GM18498 (cell line): ENCODE results near the gene ANAPC10.

Experiments used
- ATAC-seq: cut with Tn5 transposase; IDR thresholded peaks from one replicate; pipeline ENCODE4 v1.9.1; 2021; ENCODE audit warnings: mild to moderate bottlenecking, moderate library complexity; ENCODE audit not compliant: unreplicated experiment

Gene ANAPC10

DNA sequence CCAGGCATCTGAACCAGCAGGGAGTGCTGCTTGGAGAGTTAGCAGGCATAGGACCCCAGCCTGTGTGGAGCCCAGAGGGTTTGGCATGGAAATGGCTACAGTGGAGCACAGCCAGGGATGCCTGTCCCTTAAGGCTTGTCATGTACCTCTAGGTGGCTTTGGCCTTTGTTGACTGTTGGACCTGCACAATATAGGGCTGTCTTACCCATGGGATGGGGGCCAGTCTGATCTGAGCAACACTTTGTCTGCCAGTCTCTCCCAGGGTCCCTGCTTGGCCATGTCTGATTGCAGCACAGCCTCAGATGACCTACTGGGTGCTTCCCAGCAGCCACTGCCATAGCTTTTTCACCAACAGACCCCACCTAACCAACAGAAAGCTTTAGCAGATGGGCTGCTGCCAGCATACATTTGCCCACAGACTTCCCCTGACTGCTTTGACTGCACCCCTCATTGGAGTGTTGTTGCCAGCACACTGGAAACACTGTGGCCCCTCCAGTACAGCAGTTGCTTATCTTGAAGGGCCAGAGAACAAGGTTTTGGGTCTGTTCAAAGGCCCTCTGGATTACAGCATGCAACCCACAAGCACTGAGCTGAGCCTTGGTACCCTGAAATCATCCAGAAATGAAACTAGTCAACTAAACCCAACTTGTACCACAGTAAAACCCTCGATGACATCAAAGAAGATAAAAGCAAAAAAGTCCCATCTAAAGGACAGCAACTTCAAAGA is 22.1 kb downstream of the ANAPC10 start:
- no peak for ATAC-seq

DNA sequence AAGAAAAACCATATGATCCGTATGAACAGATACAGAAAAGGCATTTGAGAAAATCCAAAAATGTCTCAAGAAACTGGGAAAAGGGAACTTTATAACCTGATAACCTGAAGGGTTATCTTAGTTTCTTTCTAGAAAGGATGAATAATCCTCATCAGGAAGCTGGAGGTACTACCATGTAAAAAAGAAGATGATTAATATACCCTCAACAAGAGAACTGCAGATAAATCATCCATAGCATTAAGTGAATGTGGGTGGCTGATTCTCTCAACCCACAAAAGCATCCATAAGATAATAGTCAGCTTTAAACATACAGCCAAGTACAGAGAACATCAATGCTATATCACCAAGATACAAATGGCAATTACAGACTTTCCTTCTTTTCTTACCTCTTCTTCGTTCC is 26.4 kb downstream of the ANAPC10 start:
- ATAC-seq, result no peak

GRCh38 chr4:145069361-145069760 is 28.6 kb downstream of the ANAPC10 start:
- ATAC-seq, result no peak

DNA sequence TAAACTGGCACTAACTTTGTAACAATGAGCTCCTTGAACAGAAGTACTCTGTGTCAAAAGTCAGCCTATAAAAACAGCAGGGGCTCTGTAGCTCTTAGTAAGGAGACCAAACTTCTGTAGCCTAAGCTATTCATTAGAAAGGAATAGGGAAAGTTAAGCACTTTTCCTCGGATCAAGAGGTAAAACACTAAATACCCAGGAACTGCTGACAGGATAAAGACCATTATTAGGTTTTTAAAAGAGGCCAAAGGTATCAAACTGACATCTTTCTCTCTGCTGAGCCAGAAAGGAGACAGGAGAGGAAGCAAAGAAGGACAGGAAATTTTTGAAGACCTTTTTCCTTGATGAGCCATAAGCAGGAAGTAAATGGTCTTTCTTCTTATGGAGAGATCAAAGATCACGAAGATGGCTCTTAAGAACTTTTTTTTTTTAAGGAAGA is 31.9 kb downstream of the ANAPC10 start:
- no peak for ATAC-seq

GRCh38 chr4:145061318-145061920 is 36.6 kb downstream of the ANAPC10 start:
- ATAC-seq, result peak; percentile 65

GRCh38 chr4:145058256-145058655 is 39.7 kb downstream of the ANAPC10 start:
- ATAC-seq, result no peak

DNA sequence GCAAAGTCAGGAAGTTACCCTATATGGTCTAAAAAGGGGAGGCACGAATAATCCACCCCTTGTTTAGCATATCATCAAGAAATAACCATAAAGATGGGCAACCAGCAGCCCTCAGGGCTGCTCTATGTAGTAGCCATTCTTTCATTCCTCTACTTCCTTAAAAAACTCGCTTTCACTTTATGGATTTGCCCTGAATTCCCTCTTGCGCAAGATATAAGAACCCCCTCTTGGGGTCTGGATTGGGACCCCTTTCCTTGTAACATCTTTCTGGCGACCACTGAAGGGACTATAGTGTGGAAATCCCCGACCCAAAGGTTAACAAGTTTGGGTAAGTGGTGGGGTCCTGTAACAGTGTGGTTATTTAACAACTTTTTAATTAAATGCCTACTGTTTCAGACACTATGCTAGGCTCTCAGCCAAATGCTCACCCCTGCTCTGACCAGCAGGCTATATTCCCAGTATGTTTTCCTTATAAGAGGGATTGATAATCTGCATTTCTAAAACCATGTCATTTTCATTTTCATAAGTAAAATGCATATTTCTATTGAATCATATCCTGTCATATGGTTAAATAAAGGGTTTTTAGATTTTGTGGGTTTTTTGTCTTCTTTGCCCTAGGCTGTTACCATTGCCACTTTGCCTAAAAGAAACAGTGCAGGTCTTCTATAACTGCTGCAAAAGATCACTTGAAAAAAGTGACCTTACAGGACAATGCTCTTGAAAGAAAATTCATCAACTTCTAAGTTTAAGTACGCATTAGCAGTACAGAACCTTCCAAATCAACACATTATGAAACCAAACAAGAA is 41.5 kb downstream of the ANAPC10 start:
- ATAC-seq, result no peak

DNA sequence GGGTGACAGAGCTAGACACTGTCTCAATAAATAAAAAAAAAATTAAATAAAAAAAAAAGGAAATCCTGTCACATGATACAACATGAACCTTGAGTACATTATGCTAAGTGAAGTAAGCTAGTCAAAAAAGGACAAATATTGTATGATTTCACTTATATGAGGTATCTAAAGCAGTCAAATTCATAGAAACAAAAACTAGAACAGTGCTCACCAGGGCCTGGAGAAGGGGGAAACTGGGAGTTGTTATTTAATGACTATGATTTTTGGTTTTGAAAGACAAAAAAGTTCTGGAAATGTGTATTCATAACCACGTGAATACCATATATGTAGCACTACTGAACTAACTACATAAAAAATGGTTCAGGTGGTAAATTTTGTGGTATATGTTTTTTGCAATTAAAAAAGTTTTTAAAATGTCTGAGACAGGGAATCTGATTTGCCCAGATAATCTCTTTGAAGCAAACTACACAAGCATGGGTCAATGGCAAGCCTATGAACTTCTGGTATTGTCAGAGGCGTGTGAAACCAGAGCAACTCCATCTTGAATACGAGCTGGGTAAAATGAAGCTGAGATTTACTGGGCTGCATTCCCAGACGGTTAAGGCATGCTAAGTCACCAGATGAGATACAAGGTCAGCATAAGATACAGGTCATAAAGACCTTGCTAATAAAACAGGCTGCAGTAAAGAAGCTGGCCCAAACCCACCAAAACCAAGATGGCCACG is 42.3 kb downstream of the ANAPC10 start:
- no peak for ATAC-seq

GRCh38 chr4:145049241-145049640 is 48.8 kb downstream of the ANAPC10 start:
- no peak for ATAC-seq

- ATAC-seq, result no peak
Measured at GRCh38 chr4:145048817-145049216, 49.2 kb downstream of the ANAPC10 start.

DNA sequence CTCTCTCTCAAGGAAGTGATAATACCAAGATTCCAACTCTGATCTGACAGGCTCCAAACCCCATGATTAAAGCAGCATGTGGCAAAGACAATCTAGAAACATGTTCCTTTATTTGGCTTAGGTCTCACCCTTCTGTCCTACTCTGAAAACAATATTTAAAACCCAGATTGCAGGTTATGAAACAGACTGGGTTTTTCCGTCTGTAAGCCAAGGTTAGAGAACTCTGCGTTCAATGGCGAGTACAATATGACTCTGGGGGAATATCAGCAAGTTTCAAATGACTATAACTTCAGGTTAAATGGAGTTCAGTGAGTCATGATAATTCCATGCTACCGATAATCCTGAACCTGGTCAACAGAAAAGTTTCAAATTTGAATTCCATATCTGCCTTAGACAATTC is 50.8 kb downstream of the ANAPC10 start:
- ATAC-seq, result peak; percentile 40

- peak; percentile 39 for ATAC-seq
Measured at GRCh38 chr4:145045180-145045579, 52.8 kb downstream of the ANAPC10 start.

DNA sequence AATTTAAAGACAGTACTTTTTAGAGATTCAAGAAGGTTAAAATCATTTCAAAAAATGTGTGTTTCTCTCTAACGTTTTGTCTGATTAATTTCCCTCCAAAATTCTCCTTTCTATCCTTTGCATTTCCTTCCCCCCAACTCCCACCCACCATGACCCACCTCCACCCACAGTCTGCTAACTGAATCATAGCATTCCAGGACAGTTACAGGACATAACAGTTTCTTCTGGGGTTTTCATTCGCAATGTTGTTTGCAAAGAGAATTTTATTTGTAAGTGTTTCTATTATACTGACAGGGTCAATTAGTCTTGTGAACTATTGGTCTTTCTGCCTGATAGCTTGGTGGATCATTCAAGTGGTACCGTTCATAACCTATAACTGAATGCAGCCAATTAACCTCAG is 53.7 kb downstream of the ANAPC10 start:
- ATAC-seq, result no peak

DNA sequence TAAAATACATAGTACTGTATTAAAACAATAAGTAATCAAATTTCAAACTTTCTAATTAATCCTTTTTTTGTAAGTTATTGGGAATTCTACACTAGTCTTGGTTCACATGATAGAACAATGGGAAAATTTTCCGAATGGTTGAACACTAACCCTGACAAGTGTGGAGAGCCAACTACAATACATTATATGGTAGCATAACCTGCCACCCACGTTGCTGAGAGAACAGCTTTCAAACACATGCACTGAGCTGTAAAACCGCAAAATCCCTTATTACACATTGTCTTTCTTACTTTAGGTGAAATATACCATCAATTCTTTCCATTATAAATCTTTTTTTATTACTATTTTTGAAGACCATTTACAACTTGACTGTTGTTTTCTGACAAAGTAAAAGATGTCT is 54.7 kb downstream of the ANAPC10 start:
- ATAC-seq, result no peak

- no peak for ATAC-seq
Measured at GRCh38 chr4:145042601-145043285, 55.3 kb downstream of the ANAPC10 start.

- ATAC-seq, result peak; percentile 98
Measured at GRCh38 chr4:145041378-145041777, 56.6 kb downstream of the ANAPC10 start.

GRCh38 chr4:145035494-145036136 is 62.4 kb downstream of the ANAPC10 start:
- ATAC-seq, result no peak

GRCh38 chr4:145034727-145035211 is 63.2 kb downstream of the ANAPC10 start:
- no peak for ATAC-seq

- ATAC-seq, result peak; percentile 74
Measured at GRCh38 chr4:145019346-145019745, 78.7 kb downstream of the ANAPC10 start.

DNA sequence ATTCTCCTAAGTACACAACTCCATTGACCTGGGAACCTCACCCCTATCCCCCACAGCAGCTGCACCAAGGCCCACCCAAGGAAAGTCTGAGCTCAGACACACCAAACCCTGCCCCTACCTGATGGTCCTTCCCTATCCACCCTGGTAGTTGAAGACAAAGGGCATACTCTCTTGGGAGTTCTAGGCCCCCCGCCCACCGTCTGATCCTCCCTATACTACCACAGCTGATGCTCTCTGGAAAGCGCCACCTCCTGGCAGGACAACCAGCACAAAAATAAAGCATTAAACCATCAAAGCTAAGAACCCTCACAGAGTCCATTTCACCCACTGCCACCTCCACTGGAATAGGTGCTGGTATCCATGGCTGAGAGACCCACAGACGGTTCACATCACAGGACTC is 83.6 kb downstream of the ANAPC10 start:
- ATAC-seq, result no peak
